ENCODE results near the gene OLIG2.

The OLIG2 gene

GRCh38 chr21:33069243-33069642 lies 43.5 kb downstream of the OLIG2 start:
- DNase-seq = no peak

- no peak for DNase-seq
Measured at GRCh38 chr21:33069645-33069993, 43.9 kb downstream of the OLIG2 start.

- no peak for DNase-seq
Measured at GRCh38 chr21:33069994-33070743, 44.4 kb downstream of the OLIG2 start, which contains the start of gene OLIG1. OLIG1 (plus strand) TSS chr21:33070141; CDS start chr21:33070247, 106 bp downstream.

GRCh38 chr21:33070744-33070997 lies 44.9 kb downstream of the OLIG2 start:
- DNase-seq = no peak

GRCh38 chr21:33070998-33071769 lies 45.4 kb downstream of the OLIG2 start:
- peak; percentile 66 for DNase-seq

GRCh38 chr21:33071770-33072306 lies 46.1 kb downstream of the OLIG2 start:
- peak; percentile 66 for DNase-seq

- no peak for DNase-seq
Measured at GRCh38 chr21:33073636-33074035, 47.9 kb downstream of the OLIG2 start.

- DNase-seq = no peak
Measured at GRCh38 chr21:33075128-33075527, 49.4 kb downstream of the OLIG2 start.

GRCh38 chr21:33075596-33076195 lies 50.0 kb downstream of the OLIG2 start:
- DNase-seq = no peak

- no peak for DNase-seq
Measured at GRCh38 chr21:33076600-33077329, 51.0 kb downstream of the OLIG2 start.

Measured in KG1 (cell line).